Esophagus squamous epithelium (tissue), 5 donors: ENCODE data around the gene OR13H1. TPM values are rescaled to one million over a fixed set of nuclear protein-coding genes. Genes with fewer than 3 reads are reported as not detected.
"Not testable (repeated sequence)": the region's sequence is repeated elsewhere in the genome, so short reads cannot be mapped to it uniquely, and the experiment has no call there.

Experiments
- DNase-seq: peaks from one replicate; lab custom pipeline; 2025; lab: John Stamatoyannopoulos, UW
- H3K27ac ChIP-seq, 4 donors: fragments of 200-600 bp; sonication (generic); one replicate each; pipeline ENCODE4 v1.5.1; 2016 to 2019; ENCODE audit warnings: mild to moderate bottlenecking in 1 of 4
- H3K27me3 ChIP-seq, 4 donors: fragments of 200-600 bp; sonication (generic); 1 replicate in 3 of 4; 2 replicates in 1 of 4; pipeline versions ENCODE4 v1.5.1 to v1.6.0; 2017 to 2021; ENCODE audit warnings: antibody characterized with exemption in 1 of 4
- H3K36me3 ChIP-seq, 3 donors: fragments of 200-600 bp; sonication (generic); one replicate each; pipeline ENCODE4 v1.5.1; 2016 to 2019
- H3K4me1 ChIP-seq, 3 donors: fragments of 200-600 bp; sonication (generic); one replicate each; pipeline ENCODE4 v1.5.1; 2017 to 2019
- H3K4me3 ChIP-seq, 4 donors: fragments of 200-600 bp; sonication (generic); 1 replicate in 3 of 4; 2 replicates in 1 of 4; pipeline ENCODE4 v1.5.1; 2016 to 2019; ENCODE audit warnings: mild to moderate bottlenecking in 2 of 4, moderate library complexity in 1 of 4
- H3K9me3 ChIP-seq, 3 donors: fragments of 200-600 bp; sonication (generic); one replicate each; pipeline ENCODE4 v1.5.1; 2016 to 2019
- CTCF ChIP-seq, 6 experiments: fragments of 450-650 bp in 4 of 6; fragments of 200-600 bp in 2 of 6; sonication (generic) in 2 of 6; IDR thresholded peaks; one replicate each; pipeline ENCODE4 v1.5.1; 2016 to 2019; ENCODE audit warnings: antibody characterized with exemption in 6 of 6, mild to moderate bottlenecking in 4 of 6, moderate library complexity in 4 of 6
- POLR2A ChIP-seq, 4 donors: fragments of 450-650 bp; IDR thresholded peaks; one replicate each; pipeline ENCODE4 v1.6.1; 2017; ENCODE audit warnings: antibody characterized with exemption in 4 of 4, mild to moderate bottlenecking in 4 of 4, moderate library complexity in 3 of 4
- WGBS, 2 donors: methylation state at CpG; one replicate each; pipeline ENCODE4 v1.1.5; 2018; 5-methylcytosine and 5-hydroxymethylcytosine counted together
- intact Hi-C: fragments of 100-400 bp; cut with DNase I; formaldehyde crosslinking; loops from one replicate; pipeline ENCODE4 v1.15.0; 2022
- total RNA-seq, 4 donors: library from RNA; depleted of rRNA; stranded (reverse); fragments of >200 nt; gene quantifications; one replicate each; pipeline ENCODE4 v1.1.0, GENCODE V29; 2016
- donor health status: DM: yes; HTN: yes; CAD: no.

OR13H1 gene
- total RNA-seq, 4 donors from 2014 or later: not detected

GRCh38 chrX:131572372-131573014, 28.6 kb downstream of the OR13H1 start:
- no peak for DNase-seq
- H3K9me3 ChIP-seq: no peaks in the 10 kb centered on the region
- TF ChIP-seq CTCF (IDR thresholded peaks at IDR 0.05): no peak
- no peak overlapping the region for H3K4me3 ChIP-seq
- WGBS, 2 donors: 20 to 39% methylated on average over 4 to 5 of the region's 5 CpGs
- no peak overlapping the region for H3K27ac ChIP-seq
- no peaks in the 10 kb centered on the region for H3K4me1 ChIP-seq
- H3K27me3 ChIP-seq: no peaks in the 10 kb centered on the region
- intact Hi-C loops: no loop called here
- H3K36me3 ChIP-seq: no peaks in the 10 kb centered on the region

GRCh38 chrX:131577413-131577812, 33.5 kb downstream of the OR13H1 start:
- Histone ChIP-seq H3K27me3 (no peaks in the 10 kb centered on the region), H3K36me3 (no peaks in the 10 kb centered on the region), H3K27ac (no peak overlapping the region), H3K4me1 (no peaks in the 10 kb centered on the region), H3K9me3 (no peaks in the 10 kb centered on the region), H3K4me3 (no peak overlapping the region)
- no peak for DNase-seq
- TF ChIP-seq POLR2A (IDR thresholded peaks at IDR 0.05) (no peak), CTCF (IDR thresholded peaks at IDR 0.05) (no peak)
- intact Hi-C loops: no loop called here

GRCh38 chrX:131577999-131578734, 34.3 kb downstream of the OR13H1 start:
- 77 to 87% methylated on average over 11 of the region's 11 CpGs for WGBS, 2 donors
- H3K27me3 ChIP-seq: no peaks in the 10 kb centered on the region
- H3K27ac ChIP-seq: no peak overlapping the region
- no peaks in the 10 kb centered on the region for H3K9me3 ChIP-seq
- no peaks in the 10 kb centered on the region for H3K36me3 ChIP-seq
- H3K4me3 ChIP-seq: no peak overlapping the region
- no peak for DNase-seq
- intact Hi-C loops: no loop called here
- no peak for TF ChIP-seq POLR2A (IDR thresholded peaks at IDR 0.05)
- no peak for TF ChIP-seq CTCF (IDR thresholded peaks at IDR 0.05)
- H3K4me1 ChIP-seq: no peaks in the 10 kb centered on the region

GRCh38 chrX:131578735-131579367, 35.0 kb downstream of the OR13H1 start:
- H3K27ac ChIP-seq, H3K4me3 ChIP-seq, intact Hi-C loops, H3K27me3 ChIP-seq, H3K9me3 ChIP-seq, H3K4me1 ChIP-seq, DNase-seq, H3K36me3 ChIP-seq: not testable (repeated sequence)
- 85 to 95% methylated on average over 3 to 20 of the region's 34 CpGs for WGBS, 2 donors

- H3K36me3 ChIP-seq: no peaks in the 10 kb centered on the region
- H3K4me3 ChIP-seq: no peak overlapping the region
- DNase-seq: no peak
- H3K27me3 ChIP-seq: peaks cover 0 to 3% (median 0%) of the 10 kb centered on the region in 4 donors
- intact Hi-C loops: no loop called here
- H3K9me3 ChIP-seq: no peaks in the 10 kb centered on the region
- TF ChIP-seq CTCF (IDR thresholded peaks at IDR 0.05) (no peak), POLR2A (IDR thresholded peaks at IDR 0.05) (no peak)
- no peaks in the 10 kb centered on the region for H3K4me1 ChIP-seq
- 20 to 54% methylated on average over 1 to 4 of the region's 4 CpGs for WGBS, 2 donors
- no peak overlapping the region for H3K27ac ChIP-seq
These were observed 45.1 kb downstream of the OR13H1 start for GRCh38 chrX:131588995-131589394.
